GM21576 (cell line): ENCODE results near the gene RAD51B.
"Not testable (repeated sequence)": the region's sequence is repeated elsewhere in the genome, so short reads cannot be mapped to it uniquely, and the experiment has no call there.

Experiments
- ATAC-seq: cut with Tn5 transposase; IDR thresholded peaks from one replicate; pipeline ENCODE4 v1.9.1; 2021; ENCODE audit warnings: mild to moderate bottlenecking, moderate library complexity; ENCODE audit not compliant: unreplicated experiment

The RAD51B gene

DNA sequence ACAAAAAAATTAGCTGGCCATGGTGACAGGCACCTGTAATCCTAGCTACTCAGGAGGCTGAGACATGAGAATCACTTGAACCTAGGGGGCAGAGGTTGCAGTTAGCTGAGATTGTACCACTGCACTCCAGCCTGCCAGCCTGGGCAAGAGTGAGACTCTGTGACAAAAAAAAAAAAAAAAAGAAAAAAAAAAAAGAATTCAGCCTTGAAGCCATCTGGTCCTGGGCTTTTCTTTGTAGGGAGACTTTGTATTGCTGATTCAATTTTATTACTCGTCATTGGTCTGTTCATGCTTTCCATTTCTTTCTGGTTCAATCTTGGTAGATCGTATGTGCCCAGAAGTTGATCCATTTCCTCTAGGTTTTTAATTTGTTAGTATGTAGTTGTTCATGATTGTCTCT lies 243.1 kb downstream of the RAD51B start:
- ATAC-seq: no peak

DNA sequence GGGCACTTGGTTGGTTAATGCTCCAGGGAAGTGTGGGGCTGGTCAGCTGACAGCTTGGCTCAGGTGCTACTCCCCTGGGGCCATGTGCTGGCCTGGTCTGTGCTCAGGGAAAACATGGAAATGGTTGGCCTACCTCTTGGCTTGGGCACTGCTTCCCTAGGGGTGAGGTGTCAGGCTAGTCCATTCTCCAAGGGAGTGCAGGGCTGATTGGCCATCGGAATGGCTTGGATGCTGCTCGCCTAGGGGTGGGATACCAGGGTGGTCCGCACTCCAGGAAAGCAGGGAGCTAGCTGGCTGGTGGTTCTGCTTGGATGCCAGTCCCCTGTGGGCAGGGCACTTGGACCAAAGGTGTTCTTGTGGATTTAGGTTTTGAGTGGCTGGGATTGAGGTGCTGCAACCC lies 245.7 kb downstream of the RAD51B start:
- ATAC-seq: no peak

DNA sequence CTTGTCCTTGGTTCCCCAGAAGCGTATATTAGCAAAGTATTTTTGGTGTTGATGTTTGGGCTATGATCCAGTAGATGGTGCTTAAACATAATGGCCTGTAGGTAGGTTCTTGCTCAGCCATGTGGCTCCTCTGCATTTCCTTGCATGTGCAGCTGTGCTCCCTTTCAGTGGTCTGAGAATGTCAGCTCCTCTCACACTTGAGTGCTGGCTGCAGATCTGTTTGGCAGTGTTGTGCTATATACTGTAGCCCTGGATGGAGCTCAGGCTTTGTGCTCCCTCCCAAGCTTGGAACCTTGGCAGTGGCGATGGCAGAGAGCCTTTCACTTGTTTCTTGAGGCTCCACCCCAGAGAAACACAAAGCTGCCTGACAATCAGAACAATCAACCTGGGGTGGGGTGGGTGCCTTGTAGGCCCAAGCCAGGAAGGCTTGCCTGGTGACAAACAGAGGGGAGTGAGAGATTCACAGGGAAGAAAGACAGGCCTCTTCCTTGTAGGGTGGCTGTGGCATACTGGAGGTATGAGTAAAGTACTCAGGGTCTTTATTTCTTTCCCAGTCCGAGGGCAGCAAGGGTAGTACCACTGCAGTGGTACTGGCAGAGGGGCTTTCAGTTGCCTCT lies 255.3 kb downstream of the RAD51B start:
- no peak for ATAC-seq

DNA sequence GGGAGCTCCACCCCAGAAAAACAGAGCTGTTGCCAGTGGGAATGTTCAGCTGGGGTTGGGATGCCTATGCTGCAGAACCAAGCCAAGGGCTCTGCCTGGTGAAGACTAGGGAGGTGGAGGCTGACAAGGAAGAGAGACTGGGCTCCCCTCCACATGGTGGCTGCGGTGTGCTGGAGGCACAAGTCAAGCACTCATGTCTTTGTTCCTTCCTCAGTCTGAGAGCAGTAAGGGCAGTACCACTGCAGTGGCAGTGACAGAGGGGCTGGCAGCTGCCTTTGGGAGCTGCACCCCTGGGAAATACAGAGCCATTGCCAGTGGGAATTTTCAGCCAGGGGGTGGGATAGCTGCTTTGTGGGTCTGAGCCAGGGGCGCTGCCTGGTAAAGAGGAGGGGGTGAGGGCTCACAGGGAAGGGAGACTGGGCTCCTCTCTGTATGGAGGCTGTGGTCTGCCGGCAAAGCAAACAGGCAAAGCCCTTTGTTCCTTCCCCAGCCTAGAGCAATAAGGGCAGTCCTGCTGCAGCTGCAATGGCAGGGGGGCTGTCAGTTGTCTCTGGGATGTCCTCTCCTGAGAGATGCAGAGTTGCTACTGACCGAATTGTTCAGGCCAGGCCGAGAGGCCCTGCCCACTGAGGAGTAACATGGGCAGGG lies 255.9 kb downstream of the RAD51B start:
- no peak for ATAC-seq

DNA sequence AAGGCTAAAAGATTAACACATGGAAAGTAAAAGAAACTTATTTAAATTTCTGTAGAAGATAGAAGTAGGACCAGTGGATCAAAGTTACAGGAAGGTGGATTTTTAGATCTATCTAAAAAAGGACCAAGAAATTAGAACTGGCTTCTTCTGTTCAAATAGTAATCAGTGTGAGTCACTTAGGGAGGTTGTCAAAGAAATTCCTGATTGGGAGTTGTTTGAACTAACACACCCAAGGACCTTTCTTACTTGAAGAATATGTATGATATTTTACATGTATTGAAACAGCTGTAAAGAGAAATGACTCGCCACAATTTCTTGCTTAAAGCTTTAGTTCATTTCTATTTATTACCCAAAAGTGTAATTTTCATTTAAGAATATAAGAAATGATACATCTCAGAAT lies 256.9 kb downstream of the RAD51B start:
- no peak for ATAC-seq

DNA sequence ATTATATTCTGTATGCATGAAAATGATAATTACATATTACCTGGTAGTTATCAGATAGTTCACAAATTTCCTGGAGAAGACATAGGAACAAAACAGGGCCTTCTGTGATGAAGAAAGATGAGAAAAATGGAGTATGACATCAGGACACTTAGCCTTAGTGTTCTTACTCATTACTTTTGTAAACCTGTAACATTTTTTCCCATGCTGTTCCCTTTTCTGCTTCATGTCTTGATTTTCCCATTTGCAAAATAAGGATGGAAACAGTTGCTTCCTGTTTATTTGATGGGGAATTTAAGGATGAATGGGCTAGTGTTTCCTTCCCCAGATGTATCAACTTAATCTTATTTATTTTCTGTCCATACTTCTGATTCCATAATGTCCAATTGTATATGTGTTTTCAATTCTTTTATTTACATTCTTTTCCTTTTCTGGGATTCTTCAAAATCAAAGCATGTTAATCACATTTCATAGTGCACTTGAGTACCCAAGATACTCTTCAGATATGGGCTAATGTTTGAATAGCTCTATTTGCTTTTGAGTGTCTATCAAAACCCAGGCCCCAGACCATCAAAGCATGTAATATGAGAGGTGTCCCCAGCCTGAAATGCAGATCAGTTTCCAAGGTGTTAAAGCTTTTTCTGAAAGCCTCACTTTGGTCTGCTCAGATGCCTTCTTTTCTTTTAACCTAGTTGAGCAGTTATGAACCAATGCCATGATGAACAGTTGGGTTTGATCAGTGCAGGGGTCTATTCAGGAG lies 260.5 kb downstream of the RAD51B start:
- ATAC-seq: no peak

DNA sequence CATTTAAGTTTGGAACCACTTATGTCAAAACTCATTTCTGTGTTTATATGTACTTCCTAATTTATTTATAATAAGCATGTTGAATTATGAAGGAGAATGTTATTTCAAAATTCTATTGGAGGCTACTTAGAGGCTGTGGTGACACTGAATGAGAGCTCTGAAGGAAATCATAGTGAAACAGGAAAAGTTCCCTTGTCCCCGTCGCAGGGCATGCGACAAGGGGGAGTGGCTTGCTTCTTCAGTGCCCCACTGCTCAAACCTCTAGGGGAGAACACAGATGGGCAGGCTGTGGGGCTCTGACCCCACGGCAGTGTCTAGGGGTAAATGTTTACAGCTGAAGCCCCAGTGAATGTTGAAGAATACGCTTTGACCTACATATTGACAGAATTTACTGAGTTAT lies 261.9 kb downstream of the RAD51B start:
- no peak for ATAC-seq

DNA sequence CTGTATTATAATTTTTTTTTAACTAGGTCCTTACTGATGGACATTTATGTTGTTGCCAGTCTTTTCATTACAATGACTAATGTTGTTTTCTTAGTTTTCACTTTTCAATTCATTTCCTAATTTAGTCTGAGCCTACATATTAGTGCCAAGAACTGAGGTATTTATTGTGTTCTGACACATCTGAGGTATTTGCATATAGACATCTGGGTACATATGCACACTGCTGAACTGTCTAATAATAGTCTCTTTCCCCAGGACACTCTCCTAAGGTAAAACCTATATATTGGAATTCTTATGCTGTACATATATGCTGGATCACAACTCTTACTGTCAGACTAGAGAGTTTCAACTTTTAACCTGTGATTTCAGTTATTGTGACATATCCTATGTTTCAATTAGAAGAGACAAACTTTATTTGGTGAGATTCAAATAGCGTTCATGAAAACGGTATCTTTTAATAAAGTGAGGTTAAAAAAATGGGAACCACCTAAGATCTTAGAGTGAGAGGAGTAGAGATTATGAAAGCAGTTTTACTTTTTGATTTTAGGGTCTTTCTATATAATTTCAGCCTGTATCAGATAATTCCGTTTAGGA lies 263.2 kb downstream of the RAD51B start:
- no peak for ATAC-seq

DNA sequence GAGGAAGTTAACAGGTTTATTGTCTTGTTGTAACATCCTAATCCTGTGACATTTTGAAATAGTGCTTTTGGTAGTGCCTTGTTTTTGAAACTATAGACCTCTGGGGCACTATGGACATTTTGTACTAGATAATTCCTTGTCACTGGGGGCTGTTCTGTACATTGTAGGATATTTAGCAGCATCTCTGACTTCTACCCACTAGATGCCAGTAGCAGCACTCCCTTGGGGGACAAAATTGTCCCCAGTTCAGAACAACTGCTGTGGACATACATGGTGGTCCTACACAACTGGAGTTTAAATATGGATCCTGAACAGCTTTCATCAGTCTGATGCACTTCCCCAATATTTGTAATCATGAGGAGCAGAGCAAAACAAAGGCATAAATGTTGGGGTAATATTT lies 264.7 kb downstream of the RAD51B start:
- ATAC-seq: no peak

DNA sequence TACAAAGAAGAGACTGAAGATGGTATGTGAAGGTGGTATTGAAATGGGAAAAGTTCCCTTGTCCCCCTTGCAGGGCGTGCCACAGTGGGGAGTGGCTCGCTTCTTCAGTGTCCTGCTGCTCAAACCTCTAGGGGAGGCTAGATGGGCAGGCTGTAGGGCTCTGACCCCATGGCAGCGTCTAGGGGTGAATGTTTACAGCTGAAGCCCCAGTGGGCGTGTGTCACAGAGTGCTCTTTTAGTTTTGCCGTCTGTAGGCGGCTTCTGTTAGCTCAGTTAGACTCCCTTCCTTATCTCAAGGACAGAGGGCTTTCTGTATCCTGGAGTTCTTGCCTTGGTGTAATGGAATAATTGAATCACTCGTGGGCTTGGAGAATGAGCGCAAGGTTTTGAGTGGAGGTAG lies 266.2 kb downstream of the RAD51B start:
- ATAC-seq: no peak

DNA sequence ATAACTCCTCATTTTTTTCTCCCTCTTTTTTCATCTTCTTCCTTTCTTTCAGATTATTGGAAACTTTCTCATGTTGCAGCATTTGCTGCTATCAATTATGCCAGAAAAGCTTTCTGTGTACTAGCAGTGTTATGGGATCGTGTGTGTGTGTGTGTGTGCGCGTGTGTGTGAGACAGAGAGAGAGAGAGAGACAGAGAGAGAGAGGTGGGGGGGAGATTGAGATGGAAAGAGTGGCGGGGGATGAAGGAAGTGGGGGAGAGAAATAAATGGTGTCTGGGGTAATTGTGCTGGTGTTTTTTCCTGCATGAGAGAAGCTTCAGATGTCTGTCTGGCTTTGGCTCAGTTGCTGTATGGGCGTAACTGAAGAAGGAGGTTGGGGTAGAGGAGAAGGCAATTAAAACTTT lies 268.9 kb downstream of the RAD51B start:
- ATAC-seq: no peak

DNA sequence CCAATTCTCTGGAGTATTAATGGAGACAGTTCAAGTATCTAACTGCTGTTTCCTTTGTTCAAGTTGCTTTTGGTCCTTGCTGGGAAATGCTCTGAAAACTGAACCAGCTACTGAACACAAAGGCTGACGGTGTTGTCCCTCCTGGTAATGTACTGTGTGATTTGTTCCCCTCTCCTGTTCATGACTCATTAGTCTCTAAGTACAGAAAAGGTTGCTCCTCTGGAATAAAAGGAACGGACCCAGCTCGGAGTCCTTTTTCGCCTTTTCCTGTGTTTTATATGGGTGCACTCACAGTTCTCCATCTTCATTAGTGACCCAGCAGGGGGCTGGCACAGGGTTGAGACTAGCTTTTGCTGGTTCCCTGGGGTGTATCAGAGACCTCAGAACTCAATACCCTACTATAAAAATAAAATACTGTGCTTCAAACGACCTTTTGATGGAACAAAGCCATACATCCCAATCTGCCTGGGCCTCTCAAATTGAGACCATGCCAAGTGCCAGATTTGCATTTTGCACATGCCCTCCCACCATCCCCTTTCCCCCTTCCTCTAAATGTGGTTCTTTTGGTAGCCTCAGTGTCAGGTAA lies 269.7 kb downstream of the RAD51B start:
- no peak for ATAC-seq

DNA sequence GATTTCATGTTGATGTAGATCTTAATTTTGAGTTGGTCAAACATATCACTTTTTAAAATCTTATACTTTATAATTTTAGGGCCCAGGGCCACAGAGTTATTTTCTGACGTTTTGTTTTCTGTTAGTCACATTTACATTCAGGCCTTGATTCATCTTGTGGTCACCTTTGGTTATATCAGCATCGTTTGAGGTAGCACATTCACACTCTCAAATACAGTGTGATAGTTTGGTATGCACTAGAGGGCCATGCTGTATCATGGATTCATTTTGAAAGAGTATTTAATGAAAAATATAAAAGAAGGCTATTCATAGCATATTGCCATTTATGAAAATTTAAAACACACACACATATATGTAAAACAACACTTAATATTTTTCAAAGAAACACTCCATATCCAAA lies 274.6 kb downstream of the RAD51B start:
- no peak for ATAC-seq

DNA sequence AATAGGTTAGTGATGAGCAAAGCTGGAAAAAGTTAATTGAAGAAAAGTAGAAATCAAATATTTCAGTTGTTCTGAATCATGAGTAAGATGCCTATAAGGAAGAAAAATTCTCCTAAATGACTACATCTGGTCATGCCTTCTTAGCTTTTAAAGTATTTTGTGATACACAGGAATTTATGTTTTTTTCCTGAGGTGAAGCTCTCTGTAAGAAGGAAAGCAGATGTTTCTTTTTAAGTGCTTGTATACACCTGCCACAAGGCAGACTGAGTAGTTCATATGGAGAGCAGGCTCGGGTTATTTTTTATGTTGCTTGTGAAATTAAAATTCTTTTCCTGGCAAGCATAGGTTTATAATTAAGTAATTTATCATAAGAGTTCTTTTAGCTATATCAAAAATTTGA lies 275.2 kb downstream of the RAD51B start:
- ATAC-seq: no peak

DNA sequence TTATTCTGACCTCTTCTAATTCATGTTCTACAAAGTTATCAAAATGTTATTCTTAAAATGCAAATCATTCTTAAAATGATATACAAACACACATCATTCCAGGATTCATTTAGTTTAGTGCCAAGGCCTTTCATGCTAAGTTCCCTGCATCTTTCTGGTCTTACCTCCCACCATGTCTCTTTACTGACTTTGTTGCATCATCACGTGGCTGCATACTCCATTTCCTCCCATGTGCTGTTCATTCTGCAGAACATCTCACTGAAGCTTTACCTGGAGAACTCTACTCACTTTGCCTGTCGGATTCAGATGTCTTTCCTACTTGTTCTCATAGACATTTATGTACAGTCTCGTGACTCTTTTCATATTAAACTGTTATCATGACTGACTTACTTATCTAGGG lies 278.1 kb downstream of the RAD51B start:
- ATAC-seq: no peak

DNA sequence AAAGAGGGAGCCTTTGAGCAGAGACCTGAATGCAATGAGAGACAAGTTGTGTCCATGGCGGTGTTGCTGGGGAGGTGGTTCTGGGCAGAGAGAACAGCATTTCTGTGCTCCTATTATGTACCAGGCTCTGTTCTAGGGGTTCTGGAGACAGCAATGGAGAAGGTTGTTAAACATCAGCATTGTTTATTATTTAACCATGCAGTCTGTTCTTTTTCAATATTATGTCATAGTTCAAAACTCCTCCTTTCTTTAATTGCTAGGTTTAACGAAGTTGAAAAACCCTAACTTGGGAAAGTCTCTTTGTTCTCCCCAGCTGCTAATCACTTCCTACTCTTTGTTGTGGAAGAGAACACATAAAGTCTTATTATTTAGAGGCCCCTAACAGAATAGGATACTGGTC lies 279.3 kb downstream of the RAD51B start:
- no peak for ATAC-seq

DNA sequence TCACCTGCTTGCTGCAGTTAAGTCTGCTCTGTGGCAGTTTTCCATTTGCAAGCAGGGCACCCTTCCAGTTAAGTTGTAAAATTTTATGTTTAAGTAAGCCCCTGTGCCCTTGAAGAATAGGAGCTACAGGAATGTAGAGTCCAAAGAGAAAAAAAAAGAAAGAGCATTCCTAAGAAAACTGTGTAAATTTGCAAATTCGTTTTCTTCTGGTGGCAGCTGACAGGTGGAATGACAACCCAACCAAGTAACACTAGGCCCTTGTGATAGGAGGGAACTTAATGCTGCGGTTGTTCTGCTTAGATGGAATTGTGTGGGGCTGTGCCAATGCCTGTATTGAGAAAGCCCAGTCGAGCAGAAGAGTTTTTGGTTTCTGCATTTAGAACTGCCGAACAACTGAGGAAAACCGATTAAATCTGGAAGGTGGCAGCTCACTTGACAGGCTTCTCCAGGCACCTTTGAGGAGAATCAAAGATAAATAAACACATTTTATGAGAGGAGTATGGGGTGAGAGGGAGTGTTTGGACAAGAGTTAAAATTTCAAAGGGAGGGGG lies 280.0 kb downstream of the RAD51B start:
- no peak for ATAC-seq

DNA sequence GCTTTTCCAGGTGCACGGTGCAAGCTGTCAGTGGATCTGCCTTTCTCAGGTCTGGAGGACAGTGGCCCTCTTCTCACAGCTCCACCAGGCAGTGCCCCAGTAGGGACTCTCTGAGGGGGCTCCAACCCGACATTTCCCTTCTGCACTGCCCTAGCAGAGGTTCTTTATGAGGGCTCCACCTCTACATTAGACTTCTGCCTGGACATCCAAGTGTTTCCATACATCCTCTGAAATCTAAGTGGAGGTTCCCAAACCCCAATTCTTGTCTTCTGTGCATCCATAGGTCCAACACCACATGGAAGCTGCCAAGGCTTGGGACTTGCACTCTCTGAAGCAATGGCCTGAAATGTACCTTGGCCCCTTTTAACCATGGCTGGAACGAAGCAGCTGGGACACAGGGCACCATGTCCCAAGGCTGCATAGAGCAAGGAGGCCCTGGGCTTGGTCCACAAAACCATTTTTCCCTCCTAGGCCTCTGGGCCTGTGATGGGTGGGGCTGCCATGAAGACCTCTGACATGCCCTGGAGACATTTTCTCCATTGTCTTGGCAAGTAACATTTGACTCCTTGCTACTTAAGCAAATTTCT lies 282.2 kb downstream of the RAD51B start:
- ATAC-seq: not testable (repeated sequence)

DNA sequence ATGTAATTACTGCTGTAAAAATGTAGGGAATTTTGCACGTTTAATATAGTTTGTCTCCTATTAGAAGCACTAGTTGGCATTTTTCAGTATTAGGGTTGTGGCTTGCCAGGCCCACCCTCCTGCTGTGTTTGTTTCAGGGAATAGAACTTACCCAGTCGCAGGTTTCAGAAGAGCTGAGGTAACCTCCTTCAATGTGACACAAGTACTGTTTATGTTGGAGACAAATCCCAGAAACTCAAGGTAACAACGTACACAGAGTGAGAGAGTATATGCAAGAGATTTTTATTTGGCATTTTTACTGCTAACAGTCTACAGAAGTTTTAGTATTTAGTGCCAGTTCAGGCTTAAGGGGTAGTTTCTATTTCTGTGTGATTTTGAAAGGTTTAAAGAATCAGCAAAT lies 284.3 kb downstream of the RAD51B start:
- no peak for ATAC-seq

DNA sequence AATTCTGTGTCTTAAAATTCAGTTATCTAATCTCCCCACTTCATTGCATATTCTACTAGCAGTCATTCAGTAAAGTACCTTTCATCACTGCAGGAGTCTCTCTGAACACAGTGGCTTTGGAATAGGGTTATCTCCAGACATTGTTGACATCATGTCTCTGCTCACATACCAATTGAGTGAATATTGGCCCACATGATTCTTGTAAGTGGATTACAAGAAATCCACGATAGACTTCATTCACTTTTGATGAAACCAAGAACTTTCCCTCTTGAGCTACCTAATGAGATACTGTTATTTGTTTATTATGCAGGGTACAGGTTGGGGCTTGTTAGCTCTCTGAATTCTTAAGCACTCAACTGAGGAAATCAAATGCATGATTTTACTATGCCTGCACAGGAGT lies 284.9 kb downstream of the RAD51B start:
- no peak for ATAC-seq

DNA sequence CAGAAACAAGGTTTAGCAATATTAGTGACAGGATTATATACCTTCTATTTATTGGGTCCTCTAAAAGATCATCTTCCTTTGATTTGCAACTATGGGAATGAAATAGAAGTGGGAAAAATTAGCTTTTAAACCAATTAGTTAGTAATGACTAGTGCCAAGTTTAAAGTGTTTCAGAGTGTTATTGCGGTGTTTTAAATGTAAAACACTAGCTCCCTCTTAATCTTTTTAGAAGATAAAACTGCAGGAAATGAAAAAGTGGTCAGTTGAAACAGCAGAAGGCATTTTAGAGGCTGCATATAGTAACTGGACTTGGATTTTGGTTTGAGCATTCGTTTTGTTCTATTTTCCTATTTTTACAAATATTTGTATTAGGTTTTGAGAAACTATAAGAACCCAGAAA lies 286.2 kb downstream of the RAD51B start:
- ATAC-seq: no peak
